Stomach (tissue), 4 donors: ENCODE results near the gene ATP9A.

Source experiments
- EP300 ChIP-seq: sonication (generic); formaldehyde crosslinking; IDR thresholded peaks from one replicate; pipeline ENCODE4 v1.6.1; 2017; ENCODE audit warnings: antibody characterized with exemption
- POLR2A ChIP-seq, 4 donors: fragments of 450-650 bp; IDR thresholded peaks; one replicate each; pipeline ENCODE4 v1.6.1; 2016; ENCODE audit warnings: antibody characterized with exemption in 4 of 4, control low read depth in 2 of 4, mild to moderate bottlenecking in 1 of 4, moderate library complexity in 1 of 4
- TF ChIP-seq, protein P1 (sequence below), 7 experiments: fragments of 450-650 bp in 4 of 7; fragments of 200-600 bp in 3 of 7; sonication (generic) in 3 of 7; IDR thresholded peaks; one replicate each; pipeline ENCODE4 v1.5.1; 2016 to 2019; ENCODE audit warnings: antibody characterized with exemption in 7 of 7, control low read depth in 2 of 7, mild to moderate bottlenecking in 1 of 7

DNA sequence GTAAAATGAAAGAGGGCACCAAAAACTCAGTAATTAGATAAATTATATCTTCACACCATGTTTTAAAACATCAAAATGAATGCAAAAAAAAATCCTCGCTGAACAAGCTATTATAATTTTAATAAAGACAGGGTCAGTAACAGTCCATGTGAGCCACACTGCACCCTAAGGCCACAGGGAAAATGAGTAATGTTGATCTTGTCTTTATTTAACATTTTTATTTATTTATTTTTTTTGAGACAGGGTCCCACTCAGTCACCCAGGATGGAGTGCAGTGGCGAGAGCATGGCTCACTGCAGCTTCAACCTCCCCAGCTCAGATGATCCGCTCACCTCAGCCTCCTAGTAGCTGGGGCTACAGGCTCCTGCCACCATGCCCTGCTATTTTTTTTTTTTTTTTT, 217.0 kb downstream of the ATP9A start:
- TF ChIP-seq, protein P1, sequence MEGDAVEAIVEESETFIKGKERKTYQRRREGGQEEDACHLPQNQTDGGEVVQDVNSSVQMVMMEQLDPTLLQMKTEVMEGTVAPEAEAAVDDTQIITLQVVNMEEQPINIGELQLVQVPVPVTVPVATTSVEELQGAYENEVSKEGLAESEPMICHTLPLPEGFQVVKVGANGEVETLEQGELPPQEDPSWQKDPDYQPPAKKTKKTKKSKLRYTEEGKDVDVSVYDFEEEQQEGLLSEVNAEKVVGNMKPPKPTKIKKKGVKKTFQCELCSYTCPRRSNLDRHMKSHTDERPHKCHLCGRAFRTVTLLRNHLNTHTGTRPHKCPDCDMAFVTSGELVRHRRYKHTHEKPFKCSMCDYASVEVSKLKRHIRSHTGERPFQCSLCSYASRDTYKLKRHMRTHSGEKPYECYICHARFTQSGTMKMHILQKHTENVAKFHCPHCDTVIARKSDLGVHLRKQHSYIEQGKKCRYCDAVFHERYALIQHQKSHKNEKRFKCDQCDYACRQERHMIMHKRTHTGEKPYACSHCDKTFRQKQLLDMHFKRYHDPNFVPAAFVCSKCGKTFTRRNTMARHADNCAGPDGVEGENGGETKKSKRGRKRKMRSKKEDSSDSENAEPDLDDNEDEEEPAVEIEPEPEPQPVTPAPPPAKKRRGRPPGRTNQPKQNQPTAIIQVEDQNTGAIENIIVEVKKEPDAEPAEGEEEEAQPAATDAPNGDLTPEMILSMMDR (IDR thresholded peaks at IDR 0.05): no peak
- TF ChIP-seq POLR2A (IDR thresholded peaks at IDR 0.05) (no peak), EP300 (no peak)
